ENCODE results near the gene SAMD14.

DNA sequence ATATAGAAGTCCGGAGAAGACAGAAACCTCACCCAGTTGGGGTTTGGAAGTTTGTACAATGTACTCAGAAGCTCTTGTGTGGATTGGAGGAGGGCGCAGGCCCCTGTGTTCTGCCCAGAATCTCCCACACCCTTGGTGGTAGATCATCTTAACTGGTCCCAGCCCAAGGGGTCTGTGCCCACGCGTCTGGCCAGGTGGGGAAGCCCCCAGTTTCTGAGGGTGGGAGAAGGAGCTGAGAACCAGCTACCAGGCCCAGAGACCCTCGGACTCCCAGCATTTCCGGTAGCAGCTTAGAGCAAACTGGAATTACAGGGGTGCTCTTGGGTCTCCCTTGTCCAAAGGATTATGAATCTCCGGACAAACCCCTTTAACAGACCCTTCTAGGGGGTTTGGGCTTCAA lies 22.8 kb upstream of the SAMD14 start:
- TF ChIP-seq, protein P1, sequence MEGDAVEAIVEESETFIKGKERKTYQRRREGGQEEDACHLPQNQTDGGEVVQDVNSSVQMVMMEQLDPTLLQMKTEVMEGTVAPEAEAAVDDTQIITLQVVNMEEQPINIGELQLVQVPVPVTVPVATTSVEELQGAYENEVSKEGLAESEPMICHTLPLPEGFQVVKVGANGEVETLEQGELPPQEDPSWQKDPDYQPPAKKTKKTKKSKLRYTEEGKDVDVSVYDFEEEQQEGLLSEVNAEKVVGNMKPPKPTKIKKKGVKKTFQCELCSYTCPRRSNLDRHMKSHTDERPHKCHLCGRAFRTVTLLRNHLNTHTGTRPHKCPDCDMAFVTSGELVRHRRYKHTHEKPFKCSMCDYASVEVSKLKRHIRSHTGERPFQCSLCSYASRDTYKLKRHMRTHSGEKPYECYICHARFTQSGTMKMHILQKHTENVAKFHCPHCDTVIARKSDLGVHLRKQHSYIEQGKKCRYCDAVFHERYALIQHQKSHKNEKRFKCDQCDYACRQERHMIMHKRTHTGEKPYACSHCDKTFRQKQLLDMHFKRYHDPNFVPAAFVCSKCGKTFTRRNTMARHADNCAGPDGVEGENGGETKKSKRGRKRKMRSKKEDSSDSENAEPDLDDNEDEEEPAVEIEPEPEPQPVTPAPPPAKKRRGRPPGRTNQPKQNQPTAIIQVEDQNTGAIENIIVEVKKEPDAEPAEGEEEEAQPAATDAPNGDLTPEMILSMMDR (IDR thresholded peaks at IDR 0.05) = no peak
- no peak for TF ChIP-seq EZH2 (IDR thresholded peaks at IDR 0.05)
